Nephron progenitor cell (in vitro differentiated cells): ENCODE data around the gene MUC4.
A peak's percentile ranks its signal among the peaks of the same experiment; 100 is the strongest.
"Not testable (repeated sequence)": the region's sequence is repeated elsewhere in the genome, so short reads cannot be mapped to it uniquely, and the experiment has no call there.

Experiments used
- DNase-seq: peaks from one replicate; pipeline ENCODE4 v3.0.0; 2021
- H3K27ac Mint-ChIP-seq: 2 replicates; pipeline ENCODE4 v1.8.0; 2021; ENCODE audit warnings: mild to moderate bottlenecking, moderate library complexity, mixed read lengths
- H3K27me3 Mint-ChIP-seq: 2 replicates; pipeline ENCODE4 v1.8.0; 2021; ENCODE audit warnings: mild to moderate bottlenecking, low read depth, mixed read lengths; ENCODE audit not compliant: poor library complexity
- H3K36me3 Mint-ChIP-seq: 2 replicates; pipeline ENCODE4 v1.8.0; 2021; ENCODE audit warnings: low read depth, mixed read lengths
- H3K4me1 Mint-ChIP-seq: 2 replicates; pipeline ENCODE4 v1.8.0; 2021; ENCODE audit warnings: mixed read lengths
- H3K4me3 Mint-ChIP-seq: 2 replicates; pipeline ENCODE4 v1.8.0; 2021; ENCODE audit warnings: mild to moderate bottlenecking, moderate library complexity, mixed read lengths
- H3K9me3 Mint-ChIP-seq: 2 replicates; pipeline ENCODE4 v1.8.0; 2021; ENCODE audit warnings: mild to moderate bottlenecking, moderate library complexity, mixed read lengths
- CTCF ChIP-seq: fragments of 200-600 bp; sonication (generic); IDR thresholded peaks from 2 replicates; pipeline ENCODE4 v1.5.0; 2021; ENCODE audit warnings: antibody characterized with exemption

MUC4 gene

GRCh38 chr3:195801251-195802183, 10.2 kb downstream of the MUC4 start:
- H3K4me1 Mint-ChIP-seq, result peaks cover 56% of the 10 kb centered on the region
- no peak for TF ChIP-seq CTCF
- H3K4me3 Mint-ChIP-seq, result peak overlapping the region; percentile 17
- H3K9me3 Mint-ChIP-seq, result no peaks in the 10 kb centered on the region
- H3K27me3 Mint-ChIP-seq, result peaks cover 24% of the 10 kb centered on the region
- no peak for DNase-seq
- H3K27ac Mint-ChIP-seq, result peak overlapping the region; percentile 77
- H3K36me3 Mint-ChIP-seq, result no peaks in the 10 kb centered on the region

- Mint-ChIP-seq H3K9me3 (no peaks in the 10 kb centered on the region), H3K4me3 (no peak overlapping the region), H3K27ac (no peak overlapping the region), H3K27me3 (peaks cover 25% of the 10 kb centered on the region), H3K36me3 (no peaks in the 10 kb centered on the region), H3K4me1 (peaks cover 53% of the 10 kb centered on the region)
- TF ChIP-seq CTCF, result no peak
- no peak for DNase-seq
These were observed 11.5 kb downstream of the MUC4 start for GRCh38 chr3:195800240-195800639.

GRCh38 chr3:195796795-195797194, 14.9 kb downstream of the MUC4 start:
- DNase-seq, result no peak
- Mint-ChIP-seq H3K27me3 (peaks cover 30% of the 10 kb centered on the region), H3K9me3 (peaks cover 9% of the 10 kb centered on the region), H3K27ac (no peak overlapping the region), H3K4me1 (peaks cover 23% of the 10 kb centered on the region), H3K36me3 (no peaks in the 10 kb centered on the region), H3K4me3 (no peak overlapping the region)
- TF ChIP-seq CTCF, result no peak

GRCh38 chr3:195794708-195795107, 17.0 kb downstream of the MUC4 start:
- no peak overlapping the region for H3K4me3 Mint-ChIP-seq
- peaks cover 23% of the 10 kb centered on the region for H3K9me3 Mint-ChIP-seq
- H3K36me3 Mint-ChIP-seq, result no peaks in the 10 kb centered on the region
- no peak overlapping the region for H3K27ac Mint-ChIP-seq
- DNase-seq, result no peak
- peaks cover 26% of the 10 kb centered on the region for H3K27me3 Mint-ChIP-seq
- TF ChIP-seq CTCF, result no peak
- peaks cover 7% of the 10 kb centered on the region for H3K4me1 Mint-ChIP-seq

GRCh38 chr3:195792621-195793020, 19.1 kb downstream of the MUC4 start:
- peaks cover 27% of the 10 kb centered on the region for H3K9me3 Mint-ChIP-seq
- H3K4me1 Mint-ChIP-seq, H3K36me3 Mint-ChIP-seq, H3K27ac Mint-ChIP-seq, H3K4me3 Mint-ChIP-seq, DNase-seq: not testable (repeated sequence)
- H3K27me3 Mint-ChIP-seq, result peaks cover 32% of the 10 kb centered on the region

- TF ChIP-seq CTCF, result no peak
- Mint-ChIP-seq H3K9me3 (peaks cover 35% of the 10 kb centered on the region), H3K27me3 (peaks cover 32% of the 10 kb centered on the region), H3K27ac (no peak overlapping the region), H3K4me1 (peaks cover 7% of the 10 kb centered on the region), H3K4me3 (no peak overlapping the region), H3K36me3 (peaks cover under 1% of the 10 kb centered on the region)
- no peak for DNase-seq
These were observed 20.8 kb downstream of the MUC4 start for GRCh38 chr3:195790901-195791300.
